ENCODE data around the gene TAF4B.

DNA sequence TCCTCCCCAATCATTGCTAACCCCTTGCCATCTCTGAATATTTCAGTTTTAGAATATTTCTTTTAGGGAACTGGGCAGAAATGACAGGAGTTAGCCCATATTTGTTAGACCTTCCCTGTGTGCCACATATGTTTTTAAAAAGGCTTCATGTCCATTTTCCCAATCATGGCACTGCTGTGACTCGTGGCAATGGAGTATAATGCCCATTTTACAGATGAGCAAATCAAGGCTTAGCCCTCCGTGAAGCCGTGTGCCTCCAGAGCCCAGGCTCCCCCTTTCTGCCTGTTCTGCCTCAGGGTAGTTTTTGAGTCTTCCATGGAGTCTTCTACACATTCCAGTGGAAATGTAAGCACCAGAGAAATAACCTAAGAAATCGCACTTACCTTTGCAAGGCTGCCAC lies 192.0 kb downstream of the TAF4B start:
- TF ChIP-seq MZF1 (tag by site-specific recombination; IDR thresholded peaks at IDR 0.05; ENCODE audit: borderline replicate concordance) (no peak), ZFP41 (tag by site-specific recombination; IDR thresholded peaks at IDR 0.05; ENCODE audit: borderline replicate concordance) (no peak), ZNF248 (tag by site-specific recombination; IDR thresholded peaks at IDR 0.05) (no peak), ZBTB1 (tag by site-specific recombination; IDR thresholded peaks at IDR 0.05) (no peak), ZNF423 (tag by site-specific recombination; IDR thresholded peaks at IDR 0.05) (no peak)
- TF ChIP-seq, protein P1, sequence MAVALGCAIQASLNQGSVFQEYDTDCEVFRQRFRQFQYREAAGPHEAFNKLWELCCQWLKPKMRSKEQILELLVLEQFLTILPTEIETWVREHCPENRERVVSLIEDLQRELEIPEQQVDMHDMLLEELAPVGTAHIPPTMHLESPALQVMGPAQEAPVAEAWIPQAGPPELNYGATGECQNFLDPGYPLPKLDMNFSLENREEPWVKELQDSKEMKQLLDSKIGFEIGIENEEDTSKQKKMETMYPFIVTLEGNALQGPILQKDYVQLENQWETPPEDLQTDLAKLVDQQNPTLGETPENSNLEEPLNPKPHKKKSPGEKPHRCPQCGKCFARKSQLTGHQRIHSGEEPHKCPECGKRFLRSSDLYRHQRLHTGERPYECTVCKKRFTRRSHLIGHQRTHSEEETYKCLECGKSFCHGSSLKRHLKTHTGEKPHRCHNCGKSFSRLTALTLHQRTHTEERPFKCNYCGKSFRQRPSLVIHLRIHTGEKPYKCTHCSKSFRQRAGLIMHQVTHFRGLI (tag by site-specific recombination; IDR thresholded peaks at IDR 0.05): no peak

All from HEK293 (cell line).